Measurements from ENCODE around the gene MAP1LC3B2. TPM values are rescaled to one million over a fixed set of nuclear protein-coding genes. Genes with fewer than 3 reads are reported as not detected.

MAP1LC3B2 gene
- polyA plus RNA-seq, 1 of the 3 experiments (the other 2 are of a cell fraction), result 0.76 TPM

- H3K36me3 ChIP-seq (replicated peaks in 1 of 2; ENCODE audit: control insufficient read depth in 1 of 2, insufficient read depth in 2 of 2, low read length in 1 of 2), result no peaks in the 10 kb centered on the region
- ChIA-PET POLR2A (no interaction called here), CTCF (interaction anchor here (1.1 kb wide), 2 partner anchors 17 to 105 kb away, joined by 4 read pairs; no protein-coding TSS in a partner anchor)
Measured at GRCh38 chr12:116582610-116583009, 23.4 kb downstream of the MAP1LC3B2 start.

GRCh38 chr12:116583129-116583694, 24.0 kb downstream of the MAP1LC3B2 start:
- H3K4me2 ChIP-seq, result no peak overlapping the region
- no peak overlapping the region for H2AFZ ChIP-seq (ENCODE audit: low read depth)
- H3K36me3 ChIP-seq (replicated peaks in 1 of 2; ENCODE audit: control insufficient read depth in 1 of 2, insufficient read depth in 2 of 2, low read length in 1 of 2), result no peaks in the 10 kb centered on the region
- no peaks in the 10 kb centered on the region for H3K9me3 ChIP-seq
- CTCF ChIA-PET, result interaction anchor here (1.1 kb wide), 2 partner anchors 17 to 104 kb away, joined by 4 read pairs; no protein-coding TSS in a partner anchor
- H3K27ac ChIP-seq (ENCODE audit: low read depth in 2 of 2, low read length in 1 of 2), result no peak overlapping the region
- no peak for DNase-seq
- H3F3A ChIP-seq (replicated peaks; ENCODE audit: insufficient read depth), result no peaks in the 10 kb centered on the region
- no peak overlapping the region for H3K9ac ChIP-seq
- H4K20me1 ChIP-seq (ENCODE audit: insufficient read depth), result no peaks in the 10 kb centered on the region
- WGBS (ENCODE audit: low lambda C conversion rate), result 79% methylated on average over 6 of the region's 6 CpGs
- no peaks in the 10 kb centered on the region for H3K27me3 ChIP-seq (ENCODE audit: insufficient read depth)
- H3K79me2 ChIP-seq (ENCODE audit: insufficient read depth), result no peaks in the 10 kb centered on the region
- POLR2A ChIA-PET, result no interaction called here
- H3K4me1 ChIP-seq (ENCODE audit: control insufficient read depth in 1 of 2, insufficient read depth in 2 of 2, low read depth in 1 of 2, low read length in 1 of 2), result no peaks in the 10 kb centered on the region; a peak in 1 of 4 replicates
- no peak overlapping the region for H3K4me3 ChIP-seq (ENCODE audit: low read depth in 2 of 2, low read length in 1 of 2)
- no peaks in the 10 kb centered on the region for H3K9me2 ChIP-seq
- TF ChIP-seq MXI1 (IDR thresholded peaks at IDR 0.05; ENCODE audit: low read depth, low read length) (no peak), EP300 (IDR thresholded peaks at IDR 0.05; ENCODE audit: borderline replicate concordance in 1 of 2, low read depth in 1 of 2, low read length in 1 of 2) (no peak), MAX (IDR thresholded peaks at IDR 0.05; ENCODE audit: low read depth) (no peak), GATA2 (CRISPR knock-in tag; IDR thresholded peaks at IDR 0.05) (no peak), POLR2AphosphoS5 (IDR thresholded peaks at IDR 0.05; ENCODE audit: low read depth, low read length) (no peak), ZBTB33 (IDR thresholded peaks at IDR 0.05; ENCODE audit: borderline replicate concordance, low read depth) (no peak), REST (IDR thresholded peaks at IDR 0.05; ENCODE audit: low read depth, low read length) (no peak), USF2 (IDR thresholded peaks at IDR 0.05; ENCODE audit: borderline replicate concordance, low read depth, low read length) (no peak), CHD2 (IDR thresholded peaks at IDR 0.05; ENCODE audit: low read length, partially characterized antibody) (no peak)

More at GRCh38 chr12:116582610-116583009, 23.4 kb downstream of the MAP1LC3B2 start:
- Histone ChIP-seq H3K4me3 (ENCODE audit: low read depth in 2 of 2, low read length in 1 of 2) (no peak overlapping the region), H3K4me1 (ENCODE audit: control insufficient read depth in 1 of 2, insufficient read depth in 2 of 2, low read depth in 1 of 2, low read length in 1 of 2) (no peaks in the 10 kb centered on the region; a peak in 1 of 4 replicates), H2AFZ (ENCODE audit: low read depth) (no peak overlapping the region), H3K9ac (no peak overlapping the region), H3K9me2 (no peaks in the 10 kb centered on the region), H3K27ac (ENCODE audit: low read depth in 2 of 2, low read length in 1 of 2) (no peak overlapping the region), H3K9me3 (no peaks in the 10 kb centered on the region), H3F3A (replicated peaks; ENCODE audit: insufficient read depth) (no peaks in the 10 kb centered on the region), H3K27me3 (ENCODE audit: insufficient read depth) (no peaks in the 10 kb centered on the region), H3K4me2 (no peak overlapping the region), H4K20me1 (ENCODE audit: insufficient read depth) (no peaks in the 10 kb centered on the region), H3K79me2 (ENCODE audit: insufficient read depth) (no peaks in the 10 kb centered on the region)
- no peak for DNase-seq
- WGBS (ENCODE audit: low lambda C conversion rate), result 83% methylated on average over 11 of the region's 11 CpGs
- TF ChIP-seq FOXJ3 (CRISPR knock-in tag; IDR thresholded peaks at IDR 0.05) (no peak), NRF1 (IDR thresholded peaks at IDR 0.05; ENCODE audit: low read depth, low read length) (no peak), PBX3 (IDR thresholded peaks at IDR 0.05) (no peak), SIN3A (IDR thresholded peaks at IDR 0.05; ENCODE audit: borderline replicate concordance, low read depth, low read length) (no peak), TAF1 (IDR thresholded peaks at IDR 0.05; ENCODE audit: borderline replicate concordance, low read depth, low read length) (no peak), GABPA (IDR thresholded peaks at IDR 0.05; ENCODE audit: low read depth) (no peak), TCF12 (IDR thresholded peaks at IDR 0.05) (no peak), RXRA (IDR thresholded peaks at IDR 0.05; ENCODE audit: borderline replicate concordance, low read depth) (no peak), USF1 (IDR thresholded peaks at IDR 0.05; ENCODE audit: borderline replicate concordance, low read depth) (no peak), POLR2AphosphoS5 (IDR thresholded peaks at IDR 0.05; ENCODE audit: low read depth, low read length) (no peak), MXI1 (IDR thresholded peaks at IDR 0.05; ENCODE audit: low read depth, low read length) (no peak), FOSL2 (IDR thresholded peaks at IDR 0.05; ENCODE audit: borderline replicate concordance, low read depth) (no peak)

Measured in SK-N-SH (cell line).